NCI-H1417 treated with DMSO at 0.1 percent for 48 hours (cell line): Measurements from ENCODE around the gene FATE1.

Experiments
- DNase-seq: peaks from one replicate; lab custom pipeline; 2025; lab: John Stamatoyannopoulos, UW

Gene FATE1

DNA sequence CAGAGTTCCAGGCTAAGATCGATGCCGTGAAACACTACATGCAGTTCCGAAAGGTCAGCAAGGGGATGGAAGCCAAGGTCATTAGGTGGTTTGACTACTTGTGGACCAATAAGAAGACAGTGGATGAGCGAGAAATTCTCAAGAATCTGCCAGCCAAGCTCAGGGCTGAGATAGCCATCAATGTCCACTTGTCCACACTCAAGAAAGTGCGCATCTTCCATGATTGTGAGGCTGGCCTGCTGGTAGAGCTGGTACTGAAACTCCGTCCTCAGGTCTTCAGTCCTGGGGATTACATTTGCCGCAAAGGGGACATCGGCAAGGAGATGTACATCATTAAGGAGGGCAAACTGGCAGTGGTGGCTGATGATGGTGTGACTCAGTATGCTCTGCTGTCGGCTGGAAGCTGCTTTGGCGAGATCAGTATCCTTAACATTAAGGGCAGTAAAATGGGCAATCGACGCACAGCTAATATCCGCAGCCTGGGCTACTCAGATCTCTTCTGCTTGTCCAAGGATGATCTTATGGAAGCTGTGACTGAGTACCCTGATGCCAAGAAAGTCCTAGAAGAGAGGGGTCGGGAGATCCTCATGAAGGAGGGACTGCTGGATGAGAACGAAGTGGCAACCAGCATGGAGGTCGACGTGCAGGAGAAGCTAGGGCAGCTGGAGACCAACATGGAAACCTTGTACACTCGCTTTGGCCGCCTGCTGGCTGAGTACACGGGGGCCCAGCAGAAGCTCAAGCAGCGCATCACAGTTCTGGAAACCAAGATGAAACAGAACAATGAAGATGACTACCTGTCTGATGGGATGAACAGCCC, 28.0 kb downstream of the FATE1 start:
- DNase-seq = no peak

DNA sequence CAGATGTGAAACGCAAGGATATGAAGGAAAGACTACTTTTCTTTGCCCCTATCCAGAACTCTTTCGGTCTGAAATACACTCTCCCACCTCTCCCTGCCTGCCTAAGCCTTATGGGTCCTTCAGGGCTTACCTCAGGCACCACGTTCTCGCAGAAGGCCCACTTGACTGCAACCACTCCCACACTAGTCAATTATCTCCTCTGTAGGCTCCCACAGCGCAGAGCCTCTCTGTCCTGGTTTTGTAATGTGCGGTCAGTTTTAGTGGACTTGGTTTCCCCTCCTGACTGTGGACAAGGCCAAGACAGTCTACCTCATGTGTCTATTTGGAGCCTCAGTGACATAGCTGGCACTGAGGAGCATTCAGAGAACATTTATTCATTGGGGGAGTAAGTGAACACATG, 29.8 kb downstream of the FATE1 start:
- DNase-seq = no peak

DNA sequence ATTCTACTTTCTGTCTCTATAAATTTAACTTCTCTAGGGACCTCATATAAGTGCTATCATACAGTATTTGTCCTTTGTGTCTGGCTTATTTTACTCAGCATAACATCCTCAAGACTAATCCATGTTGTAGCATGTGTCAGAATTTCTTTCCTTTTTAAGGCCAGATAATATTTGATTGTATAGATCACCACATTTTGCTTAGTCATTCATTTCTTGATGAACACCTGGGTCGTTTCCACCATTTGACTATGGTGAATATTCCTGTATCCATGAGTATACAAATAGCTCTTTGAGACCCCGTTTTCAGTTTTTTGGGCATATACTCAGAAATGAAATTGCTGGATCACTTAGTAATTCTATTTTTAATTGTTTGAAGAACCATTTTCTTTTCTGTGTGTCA, 30.7 kb downstream of the FATE1 start:
- DNase-seq = no peak

DNA sequence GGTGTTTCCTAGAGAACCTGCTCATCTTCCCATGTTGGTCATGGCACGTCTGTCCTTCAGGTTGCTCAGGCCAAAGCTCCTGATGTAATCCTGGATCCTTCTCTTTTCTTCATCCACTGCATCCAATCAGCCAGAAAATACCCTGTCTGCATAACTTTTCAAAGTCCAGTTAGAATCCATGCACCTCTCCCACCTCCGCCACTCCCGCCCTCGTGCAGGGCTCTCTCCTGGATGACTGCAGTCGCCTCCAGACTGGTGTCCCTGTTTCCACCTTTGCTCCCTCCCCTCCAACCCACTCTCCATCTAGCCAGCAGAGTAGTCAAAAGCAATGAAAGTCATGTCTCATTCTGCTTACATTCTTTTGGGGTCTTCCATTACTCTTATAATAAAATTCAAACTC, 34.7 kb downstream of the FATE1 start:
- no peak for DNase-seq

DNA sequence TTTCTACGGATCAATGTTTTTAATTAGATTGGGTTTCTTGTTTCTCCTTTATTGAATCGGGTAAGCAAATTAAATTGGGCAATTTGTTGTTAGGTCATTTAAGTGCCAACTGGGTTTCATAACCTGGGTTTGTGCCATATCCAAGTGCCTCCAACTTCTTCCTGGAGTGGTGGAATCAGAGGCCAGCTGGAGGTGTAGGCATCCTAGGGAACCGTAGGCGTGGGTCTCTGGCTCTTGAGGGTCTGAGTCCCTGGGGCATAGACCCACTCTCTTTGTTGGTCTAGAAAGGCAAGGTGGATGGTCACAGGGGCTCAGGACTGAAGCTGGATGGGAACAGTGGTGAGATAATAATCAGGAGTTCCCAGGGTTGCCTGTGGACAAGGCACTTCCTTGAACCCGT, 37.0 kb downstream of the FATE1 start:
- no peak for DNase-seq

DNA sequence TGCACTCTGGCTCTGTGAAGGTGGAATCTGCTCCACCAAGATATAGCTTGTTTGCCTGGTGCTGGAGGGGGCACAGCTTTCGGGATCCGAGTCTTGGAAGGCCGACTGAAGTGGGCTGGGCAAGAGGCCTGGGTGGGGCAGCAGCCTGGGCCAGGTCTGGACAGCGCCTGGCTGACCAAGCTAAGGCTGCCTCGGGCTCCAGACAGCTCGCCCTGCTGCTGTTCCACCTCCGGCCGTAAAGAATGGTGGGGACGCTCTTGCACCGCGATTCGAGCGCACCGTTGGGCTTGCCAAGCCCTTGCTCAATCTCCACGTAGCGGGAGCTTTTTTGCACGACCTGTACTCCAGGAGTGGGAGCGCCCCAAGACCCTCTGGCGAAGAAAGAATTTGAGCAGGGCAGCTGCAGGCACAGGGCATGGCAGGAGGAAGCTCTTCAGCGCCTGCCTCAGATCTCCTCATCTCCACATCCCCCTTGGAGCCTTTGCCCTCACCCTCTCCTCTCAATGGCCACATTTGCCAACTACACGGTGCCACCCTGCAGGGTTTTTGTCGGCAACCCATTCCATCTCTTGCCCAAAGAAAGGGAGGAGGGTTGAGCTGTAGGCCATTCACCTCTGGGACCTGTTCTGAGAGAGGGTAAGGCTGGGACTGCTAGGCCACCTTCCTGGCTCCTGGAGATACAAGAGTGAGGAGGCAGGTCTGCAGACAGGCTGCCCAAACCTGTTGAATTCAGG, 37.6 kb downstream of the FATE1 start:
- no peak for DNase-seq

DNA sequence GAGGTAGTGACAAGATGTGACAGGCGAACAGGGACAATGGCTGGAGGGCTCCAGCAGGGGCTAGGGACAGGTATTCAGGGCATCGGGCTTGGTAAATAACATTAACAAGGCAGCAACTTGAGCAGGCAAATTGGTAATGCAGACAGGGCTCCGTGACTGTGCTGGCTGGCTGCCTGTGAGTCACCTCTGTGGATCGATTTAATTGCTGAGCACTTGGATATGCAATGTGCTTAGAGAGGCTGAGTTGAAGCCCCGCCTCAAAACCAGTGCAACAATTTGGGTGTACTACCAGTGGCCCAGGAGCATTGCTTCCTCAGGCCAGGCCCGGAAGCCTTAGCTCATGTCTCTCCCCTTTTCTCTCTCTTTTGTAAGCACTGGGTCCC, 38.2 kb downstream of the FATE1 start:
- DNase-seq = no peak

DNA sequence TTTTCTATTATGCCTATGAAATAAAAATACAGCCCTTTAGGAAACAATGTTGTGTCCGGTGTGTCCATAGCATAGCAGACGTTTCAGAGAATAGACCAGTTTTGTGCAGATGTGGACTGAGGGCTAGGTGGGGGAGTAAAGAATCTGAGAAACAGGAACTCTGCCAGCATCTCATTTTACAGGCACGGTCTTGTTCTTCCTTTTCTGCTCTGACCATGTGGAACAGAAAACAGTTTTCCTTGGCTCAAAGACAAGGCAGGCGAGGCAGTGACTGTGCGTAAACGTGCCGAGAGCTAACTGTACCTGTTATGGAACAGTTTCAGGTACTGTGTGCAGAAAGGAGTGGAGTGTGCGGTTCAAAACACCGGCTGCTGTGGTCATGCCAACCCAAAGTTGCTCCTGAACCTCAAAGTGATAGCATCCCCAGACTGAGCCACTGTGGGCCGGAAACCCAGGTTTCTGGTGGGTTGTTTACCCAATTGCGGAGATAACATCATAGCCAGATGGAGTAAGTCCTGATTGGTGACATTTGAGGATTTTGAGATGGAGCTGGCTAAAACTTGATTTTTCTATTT, 38.9 kb downstream of the FATE1 start:
- no peak for DNase-seq

DNA sequence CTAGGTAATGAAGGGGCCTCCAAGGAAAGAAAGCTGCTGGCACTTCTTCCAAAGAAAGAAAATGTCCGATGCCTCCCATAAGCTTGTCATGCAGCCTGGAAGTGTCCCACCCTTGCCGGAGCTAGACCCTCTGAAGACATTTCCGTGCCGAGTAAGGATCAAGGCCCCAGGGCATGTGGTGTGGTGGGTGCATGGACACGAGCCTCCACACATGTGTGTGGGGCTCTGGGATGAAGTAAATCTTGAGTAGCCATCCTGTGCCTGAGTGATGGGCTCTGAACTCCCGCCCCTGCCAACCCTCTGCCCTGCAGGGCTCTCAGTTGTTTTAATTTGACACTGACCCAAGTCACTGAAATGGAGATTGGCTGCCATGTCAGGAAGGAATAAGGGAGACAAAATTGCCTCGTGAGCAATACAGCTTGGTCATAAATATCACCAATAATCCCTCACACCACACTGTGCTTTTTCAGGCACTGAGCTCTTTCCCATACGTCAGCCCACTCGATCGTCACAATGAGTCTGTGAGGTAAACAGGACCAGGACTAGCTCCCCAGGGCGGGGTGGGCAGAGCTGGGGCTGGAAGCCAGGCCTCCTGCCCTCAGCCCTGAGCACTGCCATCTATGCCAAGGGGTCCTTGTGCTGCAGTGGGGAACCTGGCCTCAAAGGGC, 43.3 kb downstream of the FATE1 start:
- no peak for DNase-seq

DNA sequence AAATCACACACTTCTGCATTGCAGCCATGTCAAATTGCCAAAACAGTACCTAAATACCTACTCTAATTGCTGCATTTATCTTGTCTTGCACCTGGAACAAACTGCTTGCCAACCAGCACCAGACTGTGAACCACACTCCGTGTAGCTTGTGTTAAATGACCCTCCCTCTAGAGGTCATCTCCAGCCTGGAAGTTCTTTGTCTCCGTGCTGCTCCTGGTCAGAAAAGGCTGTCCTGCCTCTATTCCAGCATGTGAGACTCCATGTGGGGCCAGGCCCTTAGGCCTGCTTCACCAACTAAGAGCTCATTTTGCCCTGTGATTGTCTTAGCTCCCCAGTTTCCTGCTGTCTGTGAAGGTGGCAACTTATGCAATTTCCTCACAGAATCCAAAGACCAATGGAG, 47.0 kb downstream of the FATE1 start:
- no peak for DNase-seq

DNA sequence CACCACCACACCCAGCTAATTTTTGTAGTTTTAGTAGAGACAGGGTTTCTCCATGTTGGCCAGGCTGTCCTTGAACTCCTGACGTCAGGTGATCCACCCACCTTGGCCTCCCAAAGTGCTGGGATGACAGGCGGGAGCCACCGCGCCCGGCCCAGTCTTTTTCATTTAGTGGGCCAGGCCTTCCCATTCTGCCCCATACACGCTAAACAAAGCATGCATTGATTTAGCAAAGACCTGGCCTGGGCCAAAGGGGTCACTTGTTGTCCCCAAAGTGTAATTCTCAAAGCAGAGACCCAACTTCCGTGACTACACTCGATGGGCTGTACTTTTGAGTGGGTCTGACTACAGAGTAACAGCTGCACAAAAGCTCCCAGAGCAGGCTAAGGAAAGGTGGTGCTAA, 47.9 kb downstream of the FATE1 start:
- no peak for DNase-seq

DNA sequence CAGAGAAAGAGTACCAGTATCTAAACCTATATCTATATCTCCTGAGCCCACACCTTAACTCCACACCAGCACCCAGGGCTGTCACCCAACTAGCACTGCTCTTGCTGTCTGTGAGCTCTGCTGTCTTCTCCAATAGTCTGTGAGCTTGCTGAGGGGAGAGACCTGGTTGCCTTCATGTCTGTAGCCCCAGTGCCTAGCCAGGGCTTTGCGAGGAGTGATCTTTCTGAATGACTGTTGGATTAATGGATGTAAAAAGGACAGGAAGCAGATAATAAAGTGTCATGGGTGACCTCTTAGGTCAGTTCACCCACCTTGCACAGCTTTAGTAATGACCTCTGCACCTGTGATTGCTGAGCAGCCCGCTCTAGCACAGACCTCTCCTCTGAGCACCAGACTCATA, 49.2 kb downstream of the FATE1 start:
- DNase-seq = no peak

DNA sequence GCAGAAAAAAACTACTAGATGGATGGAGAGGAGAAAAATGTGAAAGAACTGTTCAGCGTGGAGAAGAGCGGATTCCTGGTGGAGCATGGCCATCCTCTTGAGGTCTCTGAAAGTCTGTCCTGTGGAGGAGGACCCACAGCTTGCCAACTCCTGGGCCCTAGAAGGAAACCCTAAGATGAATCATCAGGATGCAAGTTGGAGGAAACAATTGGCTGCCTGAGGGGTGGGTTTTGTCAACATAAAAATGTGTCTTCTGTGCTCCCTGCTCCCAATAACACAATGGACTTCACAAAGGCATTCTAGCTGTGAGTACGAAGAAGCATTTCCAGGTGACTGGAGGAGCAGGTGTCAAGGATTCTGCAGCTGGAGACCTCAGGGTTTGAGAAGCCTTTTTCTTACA, 55.9 kb downstream of the FATE1 start:
- no peak for DNase-seq
